Measurements from ENCODE around the gene LPCAT1. TPM values are rescaled to one million over a fixed set of nuclear protein-coding genes. Genes with fewer than 3 reads are reported as not detected.

The LPCAT1 gene
- total and polyA plus RNA-seq, 2 of the 13 experiments (the other 11 are each of a cell fraction or from before 2014, with no cell fraction given): 29.8 to 90.6 TPM

GRCh38 chr5:1481959-1482331 lies 41.8 kb downstream of the LPCAT1 start:
- 98% methylated on average over 12 of the region's 12 CpGs for WGBS (ENCODE audit: low lambda C conversion rate)
- in situ Hi-C loops (cut with HindIII; ENCODE audit: extremely low pct_ligation_motif_present, low pct_unique_long_range_greater_than_20kb) (no loop called here), intact Hi-C loops (cut with micrococcal nuclease; ENCODE audit: unreplicated experiment) (no loop called here)
- no peak overlapping the region for H3K9ac ChIP-seq (ENCODE audit: insufficient read depth, low read depth, low read length)
- H4K20me1 ChIP-seq (ENCODE audit: insufficient read depth, low read length): peaks cover 4% of the 10 kb centered on the region; the same call in 1 of the 2 replicates
- ATAC-seq: no peak
- no peak for TF ChIP-seq ZNF75D (CRISPR knock-in tag; IDR thresholded peaks at IDR 0.05; ENCODE audit: borderline replicate concordance)
- no peak overlapping the region for H2AFZ ChIP-seq (ENCODE audit: low read length)
- H3K36me3 ChIP-seq (replicated peaks in 1 of 2; ENCODE audit: control insufficient read depth in 1 of 2, insufficient read depth in 2 of 2, low read length in 2 of 2): peaks cover 21 to 50% of the 10 kb centered on the region in 2 experiments
- no TSS peak for BruUV-seq (replicated peaks)
- H3K4me1 ChIP-seq (ENCODE audit: insufficient read depth, low read length): no peaks in the 10 kb centered on the region
- H3K27ac ChIP-seq (ENCODE audit: extremely low read length, insufficient read depth, low read length): no peak overlapping the region
- no peak overlapping the region for H3K4me2 ChIP-seq (ENCODE audit: low read depth, low read length)
- CTCF ChIA-PET (ENCODE audit: low intra/inter-chr PET ratio, low total read pairs): no interaction called here
- no peaks in the 10 kb centered on the region for H3K79me2 ChIP-seq (ENCODE audit: insufficient read depth, low read length)
- DNase-seq (ENCODE audit: low spot score): no peak
- POLR2A ChIA-PET: no interaction called here
- no peak for FAIRE-seq
- H3K27me3 ChIP-seq (ENCODE audit: control insufficient read depth in 1 of 2, insufficient read depth in 2 of 2, low read length in 2 of 2): no peaks in the 10 kb centered on the region
- H3K4me3 ChIP-seq (replicated peaks in 1 of 3; ENCODE audit: insufficient read depth in 1 of 3, low read depth in 2 of 3, low read length in 3 of 3): no peak overlapping the region
- no peaks in the 10 kb centered on the region for H3K9me3 ChIP-seq (ENCODE audit: low read length)

DNA sequence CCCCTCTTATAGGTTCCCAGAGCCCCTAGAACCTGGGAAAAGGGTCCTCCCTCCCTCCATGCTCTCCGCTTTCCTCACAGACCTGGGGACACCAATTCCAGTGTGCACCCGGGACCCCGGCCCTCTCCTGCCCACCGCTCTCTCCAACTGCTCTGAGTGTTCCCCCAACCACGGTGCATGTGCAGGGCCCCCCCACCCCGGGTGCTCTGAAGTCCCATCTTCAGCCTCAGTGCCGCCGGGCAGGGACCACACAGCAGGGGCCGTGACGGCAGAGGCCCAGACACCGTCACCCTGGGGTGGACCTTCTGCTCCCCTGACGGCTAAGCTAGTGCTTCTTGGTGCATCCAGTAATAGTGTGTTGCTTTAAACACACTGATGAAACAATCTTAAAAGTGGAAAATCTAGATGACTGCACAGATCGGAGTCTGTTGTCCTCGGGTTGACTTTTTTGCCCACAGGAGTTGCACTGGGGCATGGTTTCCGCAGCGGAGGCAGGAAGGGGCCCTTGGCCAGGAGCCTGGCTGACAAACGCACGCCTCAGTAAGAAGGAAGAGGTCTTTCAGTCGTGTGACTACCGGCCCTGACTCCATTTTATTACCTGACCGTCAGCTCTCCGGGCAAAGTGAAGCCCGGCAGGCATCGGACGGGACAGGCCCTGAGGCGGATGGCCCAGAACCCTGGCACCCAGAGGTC lies 42.3 kb downstream of the LPCAT1 start:
- no TSS peak for BruUV-seq (replicated peaks)
- POLR2A ChIA-PET: no interaction called here
- ATAC-seq: no peak
- no peaks in the 10 kb centered on the region for H3K9me3 ChIP-seq (ENCODE audit: low read length)
- TF ChIP-seq, protein P1, sequence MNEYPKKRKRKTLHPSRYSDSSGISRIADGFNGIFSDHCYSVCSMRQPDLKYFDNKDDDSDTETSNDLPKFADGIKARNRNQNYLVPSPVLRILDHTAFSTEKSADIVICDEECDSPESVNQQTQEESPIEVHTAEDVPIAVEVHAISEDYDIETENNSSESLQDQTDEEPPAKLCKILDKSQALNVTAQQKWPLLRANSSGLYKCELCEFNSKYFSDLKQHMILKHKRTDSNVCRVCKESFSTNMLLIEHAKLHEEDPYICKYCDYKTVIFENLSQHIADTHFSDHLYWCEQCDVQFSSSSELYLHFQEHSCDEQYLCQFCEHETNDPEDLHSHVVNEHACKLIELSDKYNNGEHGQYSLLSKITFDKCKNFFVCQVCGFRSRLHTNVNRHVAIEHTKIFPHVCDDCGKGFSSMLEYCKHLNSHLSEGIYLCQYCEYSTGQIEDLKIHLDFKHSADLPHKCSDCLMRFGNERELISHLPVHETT (CRISPR knock-in tag; conservative IDR thresholded peaks at IDR 0.05): no peak
- TF ChIP-seq ZNF788 (CRISPR knock-in tag; IDR thresholded peaks at IDR 0.05; ENCODE audit: borderline replicate concordance) (no peak), ZNF431 (CRISPR knock-in tag; IDR thresholded peaks at IDR 0.05; ENCODE audit: borderline replicate concordance, low read depth) (no peak), AGO2 (optimal IDR thresholded peaks at IDR 0.05; ENCODE audit: low read depth, low read length) (peak; percentile 22)
- TF ChIP-seq, protein P2, sequence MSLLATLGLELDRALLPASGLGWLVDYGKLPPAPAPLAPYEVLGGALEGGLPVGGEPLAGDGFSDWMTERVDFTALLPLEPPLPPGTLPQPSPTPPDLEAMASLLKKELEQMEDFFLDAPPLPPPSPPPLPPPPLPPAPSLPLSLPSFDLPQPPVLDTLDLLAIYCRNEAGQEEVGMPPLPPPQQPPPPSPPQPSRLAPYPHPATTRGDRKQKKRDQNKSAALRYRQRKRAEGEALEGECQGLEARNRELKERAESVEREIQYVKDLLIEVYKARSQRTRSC (CRISPR knock-in tag; IDR thresholded peaks at IDR 0.05; ENCODE audit: low read depth): no peak
- TF ChIP-seq, protein P3, sequence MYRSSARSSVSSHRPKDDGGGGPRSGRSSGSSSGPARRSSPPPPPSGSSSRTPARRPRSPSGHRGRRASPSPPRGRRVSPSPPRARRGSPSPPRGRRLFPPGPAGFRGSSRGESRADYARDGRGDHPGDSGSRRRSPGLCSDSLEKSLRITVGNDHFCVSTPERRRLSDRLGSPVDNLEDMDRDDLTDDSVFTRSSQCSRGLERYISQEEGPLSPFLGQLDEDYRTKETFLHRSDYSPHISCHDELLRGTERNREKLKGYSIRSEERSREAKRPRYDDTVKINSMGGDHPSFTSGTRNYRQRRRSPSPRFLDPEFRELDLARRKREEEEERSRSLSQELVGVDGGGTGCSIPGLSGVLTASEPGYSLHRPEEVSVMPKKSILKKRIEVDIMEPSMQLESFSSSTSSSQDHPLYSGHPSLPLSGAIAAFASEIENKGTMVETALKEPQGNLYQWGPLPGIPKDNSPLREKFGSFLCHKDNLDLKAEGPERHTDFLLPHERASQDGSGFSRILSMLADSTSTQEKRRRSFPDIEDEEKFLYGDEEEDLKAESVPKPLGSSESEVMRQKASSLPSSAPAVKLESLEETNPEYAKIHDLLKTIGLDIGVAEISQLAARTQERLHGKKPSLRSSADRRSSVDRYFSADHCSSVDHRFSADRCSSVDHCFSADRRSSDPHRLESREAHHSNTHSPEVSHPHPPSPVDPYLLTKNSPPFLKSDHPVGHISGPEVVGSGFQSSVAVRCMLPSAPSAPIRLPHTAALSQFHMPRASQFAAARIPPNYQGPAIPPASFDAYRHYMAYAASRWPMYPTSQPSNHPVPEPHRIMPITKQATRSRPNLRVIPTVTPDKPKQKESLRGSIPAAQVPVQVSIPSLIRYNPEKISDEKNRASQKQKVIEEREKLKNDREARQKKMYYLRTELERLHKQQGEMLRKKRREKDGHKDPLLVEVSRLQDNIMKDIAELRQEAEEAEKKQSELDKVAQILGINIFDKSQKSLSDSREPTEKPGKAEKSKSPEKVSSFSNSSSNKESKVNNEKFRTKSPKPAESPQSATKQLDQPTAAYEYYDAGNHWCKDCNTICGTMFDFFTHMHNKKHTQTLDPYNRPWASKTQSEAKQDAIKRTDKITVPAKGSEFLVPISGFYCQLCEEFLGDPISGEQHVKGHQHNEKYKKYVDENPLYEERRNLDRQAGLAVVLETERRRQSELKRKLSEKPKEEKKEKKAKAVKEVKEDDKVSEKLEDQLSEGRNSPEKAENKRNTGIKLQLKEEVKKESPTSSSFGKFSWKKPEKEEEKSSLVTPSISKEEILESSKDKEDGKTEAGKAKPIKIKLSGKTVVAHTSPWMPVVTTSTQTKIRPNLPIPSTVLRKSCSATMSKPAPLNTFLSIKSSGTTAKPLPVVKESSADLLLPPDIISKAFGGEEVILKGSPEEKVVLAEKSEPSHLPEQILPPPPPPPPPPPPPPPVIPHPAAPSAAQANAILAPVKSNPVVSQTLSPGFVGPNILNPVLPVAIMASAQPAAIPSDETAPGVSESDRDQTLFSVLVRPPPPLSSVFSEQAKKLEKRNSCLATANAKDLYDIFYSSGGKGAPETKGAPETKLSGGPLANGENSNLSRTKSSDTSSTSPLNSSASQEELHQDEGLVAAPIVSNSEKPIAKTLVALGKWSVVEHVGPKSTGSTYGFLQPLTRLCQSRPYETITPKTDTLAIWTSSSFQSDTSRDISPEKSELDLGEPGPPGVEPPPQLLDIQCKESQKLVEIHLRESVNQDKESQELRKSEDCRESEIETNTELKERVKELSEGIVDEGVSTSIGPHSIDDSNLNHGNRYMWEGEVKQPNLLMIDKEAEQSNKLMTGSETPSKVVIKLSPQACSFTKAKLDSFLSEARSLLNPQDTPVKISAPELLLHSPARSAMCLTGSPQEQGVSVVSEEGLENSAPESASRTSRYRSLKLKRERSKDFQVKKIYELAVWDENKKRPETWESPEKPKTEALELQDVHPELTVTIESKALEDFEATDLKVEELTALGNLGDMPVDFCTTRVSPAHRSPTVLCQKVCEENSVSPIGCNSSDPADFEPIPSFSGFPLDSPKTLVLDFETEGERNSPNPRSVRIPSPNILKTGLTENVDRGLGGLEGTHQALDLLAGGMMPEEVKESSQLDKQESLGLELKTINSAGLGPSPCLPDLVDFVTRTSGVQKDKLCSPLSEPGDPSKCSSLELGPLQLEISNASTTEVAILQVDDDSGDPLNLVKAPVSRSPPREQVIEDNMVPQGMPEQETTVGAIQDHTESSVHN (CRISPR knock-in tag; IDR thresholded peaks at IDR 0.05): no peak
- in situ Hi-C loops (cut with HindIII; ENCODE audit: extremely low pct_ligation_motif_present, low pct_unique_long_range_greater_than_20kb): no loop called here
- peaks cover 4% of the 10 kb centered on the region; the same call in 1 of the 2 replicates for H4K20me1 ChIP-seq (ENCODE audit: insufficient read depth, low read length)
- no peaks in the 10 kb centered on the region for H3K79me2 ChIP-seq (ENCODE audit: insufficient read depth, low read length)
- no peaks in the 10 kb centered on the region for H3K27me3 ChIP-seq (ENCODE audit: control insufficient read depth in 1 of 2, insufficient read depth in 2 of 2, low read length in 2 of 2)
- intact Hi-C loops (cut with micrococcal nuclease; ENCODE audit: unreplicated experiment): no loop called here
- DNase-seq (ENCODE audit: low spot score): no peak
- H3K4me2 ChIP-seq (ENCODE audit: low read depth, low read length): no peak overlapping the region
- peaks cover 23 to 50% of the 10 kb centered on the region in 2 experiments for H3K36me3 ChIP-seq (replicated peaks in 1 of 2; ENCODE audit: control insufficient read depth in 1 of 2, insufficient read depth in 2 of 2, low read length in 2 of 2)
- no peak overlapping the region for H2AFZ ChIP-seq (ENCODE audit: low read length)
- H3K4me1 ChIP-seq (ENCODE audit: insufficient read depth, low read length): no peaks in the 10 kb centered on the region
- CTCF ChIA-PET (ENCODE audit: low intra/inter-chr PET ratio, low total read pairs): no interaction called here
- FAIRE-seq: no peak
- H3K27ac ChIP-seq (ENCODE audit: extremely low read length, insufficient read depth, low read length): no peak overlapping the region
- no peak overlapping the region for H3K9ac ChIP-seq (ENCODE audit: insufficient read depth, low read depth, low read length)
- whole genome bisulfite sequencing (ENCODE audit: low lambda C conversion rate): 98% methylated on average over 24 of the region's 26 CpGs
- no peak overlapping the region for H3K4me3 ChIP-seq (replicated peaks in 1 of 3; ENCODE audit: insufficient read depth in 1 of 3, low read depth in 2 of 3, low read length in 3 of 3)

Data from HepG2 (cell line).